Activated T-cell treated with anti-CD3 and anti-CD28 coated beads for 4 hours (primary cell): ENCODE data around the gene RGL1.

ENCODE experiments used
- DNase-seq: peaks from one replicate; pipeline ENCODE4 v3.0.0-alpha.2; 2020

RGL1 gene

DNA sequence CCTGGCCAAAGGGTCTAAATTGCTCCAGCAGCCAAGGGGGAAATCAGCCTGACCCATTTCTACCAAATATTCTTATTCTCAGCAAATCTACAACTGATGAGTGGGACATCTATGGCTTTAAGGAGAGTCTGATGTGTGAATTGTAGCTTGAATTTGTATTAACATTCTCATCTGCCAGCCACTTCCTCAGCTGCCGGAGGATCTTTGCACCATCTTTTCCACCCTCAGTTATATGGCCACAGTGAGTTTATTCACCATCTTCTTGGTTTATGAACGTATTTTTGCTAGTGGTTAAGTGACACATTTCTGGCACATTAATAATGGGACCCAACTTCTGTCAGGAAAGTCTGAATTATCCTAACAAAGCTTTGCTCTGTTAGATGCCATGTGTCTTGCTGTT is 163.0 kb downstream of the RGL1 start:
- DNase-seq = no peak

DNA sequence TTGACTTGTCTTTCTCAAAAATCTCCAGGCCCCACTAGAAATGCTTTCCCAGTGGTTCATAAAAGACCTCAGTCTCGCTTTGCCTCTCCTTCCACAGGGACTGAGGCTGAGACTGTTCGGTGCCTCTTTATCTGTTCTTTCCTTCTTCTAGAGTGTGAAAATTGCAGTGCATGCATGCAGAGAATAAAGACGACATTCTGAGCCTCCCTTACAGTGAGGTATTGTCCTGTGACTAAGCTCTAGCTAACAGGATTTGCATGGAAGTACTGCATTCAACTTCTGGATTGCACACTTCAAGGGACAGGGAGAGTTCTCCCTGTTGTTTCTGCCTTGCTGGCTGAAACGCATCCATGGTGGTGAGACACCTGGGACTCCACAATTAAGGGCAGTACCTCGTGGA is 163.5 kb downstream of the RGL1 start:
- no peak for DNase-seq

DNA sequence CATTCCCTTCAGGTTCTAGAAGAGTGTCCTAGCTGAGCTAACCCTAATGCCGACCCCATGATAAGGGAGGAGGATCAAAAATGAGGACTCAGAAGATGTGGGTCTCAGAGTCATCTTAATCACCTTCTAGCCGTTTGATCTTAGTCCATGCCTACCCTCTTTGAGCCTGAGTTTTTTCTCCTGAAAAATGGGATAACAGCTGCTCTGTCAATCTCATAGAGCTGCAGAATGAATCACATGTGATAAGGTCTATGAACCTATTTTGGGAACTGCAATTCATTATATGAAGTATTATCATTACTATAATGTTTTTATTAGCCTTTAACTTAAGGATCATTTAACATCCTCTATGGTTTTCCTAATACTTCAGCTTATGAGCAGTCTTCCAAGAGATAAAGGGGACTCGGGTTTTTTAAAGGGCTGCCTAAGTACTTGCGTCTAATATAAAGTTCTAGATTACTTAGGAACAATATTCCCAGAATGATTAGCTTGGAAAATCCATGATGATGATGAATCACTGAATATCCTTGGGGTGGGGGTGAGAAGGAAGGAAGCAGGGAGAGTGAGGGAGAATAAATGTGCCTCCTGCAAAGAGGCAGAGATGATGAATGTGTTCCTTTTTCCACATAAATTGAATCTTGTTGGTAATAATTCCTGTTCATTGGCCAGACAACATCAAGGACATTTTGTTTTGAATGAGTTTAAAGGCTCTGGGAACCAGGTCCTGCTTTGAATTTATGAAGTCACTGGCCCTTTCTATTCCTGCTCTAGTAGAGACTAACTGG is 165.8 kb downstream of the RGL1 start:
- no peak for DNase-seq

DNA sequence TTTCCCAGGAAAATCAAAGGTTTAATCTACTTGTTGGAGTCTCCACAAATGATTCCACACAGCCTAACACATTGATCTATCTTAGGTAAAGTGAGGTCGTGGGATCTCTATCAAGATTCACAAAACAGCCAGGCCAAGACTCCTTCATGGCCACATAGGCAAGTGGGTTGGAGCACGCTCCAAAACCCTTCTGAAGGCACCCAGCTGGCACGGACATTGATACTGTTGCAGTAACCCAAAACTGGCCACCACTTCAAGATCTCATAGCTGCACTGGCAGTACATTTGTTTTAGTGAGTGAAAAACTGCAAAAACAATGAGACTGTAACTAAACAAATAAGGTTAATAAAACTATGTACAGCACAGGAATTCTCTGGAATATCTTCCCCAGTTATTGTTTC is 170.7 kb downstream of the RGL1 start:
- no peak for DNase-seq

DNA sequence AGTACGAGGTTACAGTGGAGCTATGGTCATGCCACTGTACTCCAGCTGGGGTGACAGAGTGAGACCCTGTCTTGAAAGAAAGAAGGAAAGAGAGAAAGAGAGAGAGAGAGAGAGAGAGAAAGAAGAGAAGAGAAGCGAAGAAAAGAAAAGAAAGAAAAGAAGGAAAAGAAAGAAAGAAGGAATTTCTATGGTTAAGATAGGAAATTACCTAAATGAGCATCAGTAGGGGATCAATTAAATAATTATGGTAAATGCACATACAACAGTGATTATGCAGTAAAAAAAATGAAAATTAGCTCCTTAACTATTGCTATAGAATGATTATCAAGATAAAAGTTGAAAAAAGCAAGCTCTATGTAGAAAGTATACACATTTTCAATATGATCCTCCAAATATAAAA is 172.8 kb downstream of the RGL1 start:
- no peak for DNase-seq
